RWPE2 (cell line): Measurements from ENCODE around the gene FOXA1.

Experiments
- ATAC-seq: fragments of 200-7000 bp; cut with Tn5 transposase; 3 replicates; pipeline ENCODE4 v1.9.1; 2021; ENCODE audit warnings: low read depth
- DNase-seq: peaks from one replicate; pipeline ENCODE4 v3.0.0-alpha.2; 2020; ENCODE audit warnings: low spot score
- H3K27ac ChIP-seq: fragments of 450-650 bp; 2 replicates; pipeline ENCODE4 v1.5.1; 2017; ENCODE audit warnings: mild to moderate bottlenecking; ENCODE audit not compliant: poor library complexity, severe bottlenecking
- H3K27me3 ChIP-seq: fragments of 250-450 bp; sonication (Bioruptor Pico); 2 replicates; pipeline ENCODE4 v1.5.1; 2021; ENCODE audit warnings: mild to moderate bottlenecking, moderate library complexity; ENCODE audit not compliant: insufficient read depth, poor library complexity, severe bottlenecking
- H3K36me3 ChIP-seq: fragments of 250-450 bp; sonication (Bioruptor Pico); 2 replicates; pipeline ENCODE4 v1.5.1; 2020; ENCODE audit warnings: low read depth, mild to moderate bottlenecking, moderate library complexity
- H3K4me1 ChIP-seq: fragments of 250-450 bp; sonication (Bioruptor Pico); 2 replicates; pipeline ENCODE4 v1.5.1; 2021; ENCODE audit warnings: mild to moderate bottlenecking, moderate library complexity; ENCODE audit not compliant: insufficient read depth, poor library complexity, severe bottlenecking
- H3K4me3 ChIP-seq: fragments of 250-450 bp; sonication (Bioruptor Pico); 2 replicates; pipeline ENCODE4 v1.5.1; 2021; ENCODE audit warnings: mild to moderate bottlenecking, moderate library complexity; ENCODE audit not compliant: severe bottlenecking
- H3K9me3 ChIP-seq: fragments of 250-450 bp; sonication (Bioruptor Pico); 2 replicates; pipeline ENCODE4 v1.5.1; 2021; ENCODE audit warnings: mild to moderate bottlenecking, moderate library complexity; ENCODE audit not compliant: severe bottlenecking
- CTCF ChIP-seq: fragments of 450-650 bp; IDR thresholded peaks from one replicate; pipeline ENCODE4 v1.5.1; 2017; ENCODE audit warnings: mild to moderate bottlenecking, moderate library complexity; ENCODE audit not compliant: poor library complexity, severe bottlenecking

Gene FOXA1

GRCh38 chr14:37599507-37600368 lies 4.7 kb upstream of the FOXA1 start:
- no peak for ATAC-seq
- Histone ChIP-seq H3K27ac (no peak overlapping the region), H3K36me3 (no peaks in the 10 kb centered on the region), H3K27me3 (no peaks in the 10 kb centered on the region), H3K4me1 (peaks cover 4% of the 10 kb centered on the region), H3K9me3 (no peaks in the 10 kb centered on the region), H3K4me3 (peak overlapping the region; percentile 10)
- no peak for DNase-seq
- TF ChIP-seq CTCF, result no peak

GRCh38 chr14:37598747-37599506 lies 3.9 kb upstream of the FOXA1 start:
- ATAC-seq (no peak), DNase-seq (no peak)
- no peak for TF ChIP-seq CTCF
- Histone ChIP-seq H3K36me3 (no peaks in the 10 kb centered on the region), H3K4me3 (no peak overlapping the region), H3K9me3 (no peaks in the 10 kb centered on the region), H3K4me1 (peaks cover 4% of the 10 kb centered on the region), H3K27ac (no peak overlapping the region), H3K27me3 (no peaks in the 10 kb centered on the region)

- no peak overlapping the region for H3K4me3 ChIP-seq
- H3K27me3 ChIP-seq, result no peaks in the 10 kb centered on the region
Measured at GRCh38 chr14:37597914-37598746, 3.1 kb upstream of the FOXA1 start.

GRCh38 chr14:37597538-37597913 lies 2.5 kb upstream of the FOXA1 start:
- H3K4me1 ChIP-seq, result peaks cover 4% of the 10 kb centered on the region
- no peaks in the 10 kb centered on the region for H3K27me3 ChIP-seq
- 0 out of 2 replicates have a peak, but pooled peaks cover 3% of the 10 kb centered on the region for H3K36me3 ChIP-seq
- H3K4me3 ChIP-seq, result no peak overlapping the region
- no peak for DNase-seq
- no peaks in the 10 kb centered on the region for H3K9me3 ChIP-seq
- ATAC-seq, result no peak
- no peak overlapping the region for H3K27ac ChIP-seq
- TF ChIP-seq CTCF, result peak; percentile 17

More at GRCh38 chr14:37597914-37598746, 3.1 kb upstream of the FOXA1 start:
- H3K4me1 ChIP-seq, result peaks cover 4% of the 10 kb centered on the region
- no peak overlapping the region for H3K27ac ChIP-seq
- no peak for TF ChIP-seq CTCF
- DNase-seq (no peak), ATAC-seq (no peak)
- no peaks in the 10 kb centered on the region for H3K9me3 ChIP-seq
- H3K36me3 ChIP-seq, result 0 out of 2 replicates have a peak, but pooled peaks cover 3% of the 10 kb centered on the region
